Mesenchymal stem cell (in vitro differentiated cells and primary cell): ENCODE results near the gene DRC3.
"Not testable (repeated sequence)": the region's sequence is repeated elsewhere in the genome, so short reads cannot be mapped to it uniquely, and the experiment has no call there.

Source experiments
- DNase-seq: peaks from one replicate; pipeline ENCODE4 v3.0.0-alpha.2; 2013
- H2AFZ ChIP-seq: one replicate; pipeline ENCODE4 v1.6.1; 2013; ENCODE audit warnings: low read depth, mild to moderate bottlenecking, control low read depth, inconsistent platforms, low read length, moderate library complexity
- H2AK5ac ChIP-seq: 2 replicates; pipeline ENCODE4 v1.6.1; 2013; ENCODE audit warnings: low read length, moderate library complexity, mild to moderate bottlenecking, inconsistent platforms; ENCODE audit not compliant: severe bottlenecking
- H2BK120ac ChIP-seq: one replicate; pipeline ENCODE4 v1.6.1; 2013; ENCODE audit warnings: low read depth, mild to moderate bottlenecking, inconsistent platforms, low read length, moderate library complexity
- H2BK12ac ChIP-seq, 2 experiments: one replicate each; pipeline ENCODE4 v1.6.1; 2013; ENCODE audit warnings: inconsistent platforms in 2 of 2, low read length in 2 of 2, mild to moderate bottlenecking in 2 of 2, moderate library complexity in 2 of 2, control low read depth in 1 of 2
- H2BK15ac ChIP-seq: one replicate; pipeline ENCODE4 v1.6.1; 2013; ENCODE audit warnings: mild to moderate bottlenecking, low read depth, inconsistent platforms; ENCODE audit not compliant: poor library complexity, severe bottlenecking
- H2BK5ac ChIP-seq: 2 replicates; pipeline ENCODE4 v1.6.1; 2013; ENCODE audit warnings: low read depth, mild to moderate bottlenecking, low read length, control low read depth, inconsistent platforms; ENCODE audit not compliant: poor library complexity, severe bottlenecking
- H3K14ac ChIP-seq, 2 experiments: one replicate each; pipeline ENCODE4 v1.6.1; 2013; ENCODE audit warnings: inconsistent platforms in 2 of 2, low read length in 2 of 2, control low read depth in 1 of 2, mild to moderate bottlenecking in 1 of 2, moderate library complexity in 1 of 2
- H3K18ac ChIP-seq, 2 experiments: one replicate each; pipeline ENCODE4 v1.6.1; 2013; ENCODE audit warnings: inconsistent platforms in 2 of 2, low read length in 2 of 2, control low read depth in 1 of 2, low read depth in 1 of 2, mild to moderate bottlenecking in 1 of 2
- H3K23ac ChIP-seq, 2 experiments: one replicate each; pipeline ENCODE4 v1.6.1; 2013; ENCODE audit warnings: inconsistent platforms in 2 of 2, low read length in 2 of 2, mild to moderate bottlenecking in 2 of 2, moderate library complexity in 2 of 2, control low read depth in 1 of 2
- H3K27ac ChIP-seq: 2 replicates; pipeline ENCODE4 v1.5.1; 2013; ENCODE audit warnings: mild to moderate bottlenecking, moderate library complexity, low read length, control low read depth, inconsistent platforms; ENCODE audit not compliant: poor library complexity, severe bottlenecking
- H3K27me3 ChIP-seq, 2 experiments: 2 replicates each; pipeline versions ENCODE4 v1.6.1 to v1.7.0; 2013; ENCODE audit warnings: low read length in 2 of 2, mild to moderate bottlenecking in 2 of 2, moderate library complexity in 2 of 2, control low read depth in 1 of 2, inconsistent platforms in 1 of 2; ENCODE audit not compliant: control insufficient read depth in 1 of 2, insufficient read depth in 1 of 2
- H3K36me3 ChIP-seq, 2 experiments: 2 replicates each; pipeline versions ENCODE4 v1.6.1 to v1.7.0; 2013; ENCODE audit warnings: low read length in 2 of 2, control low read depth in 1 of 2, inconsistent platforms in 1 of 2, low read depth in 1 of 2, mild to moderate bottlenecking in 1 of 2; ENCODE audit not compliant: insufficient read depth in 2 of 2, control insufficient read depth in 1 of 2
- H3K4ac ChIP-seq, 2 experiments: one replicate each; pipeline ENCODE4 v1.6.1; 2013; ENCODE audit warnings: inconsistent platforms in 2 of 2, low read length in 2 of 2, mild to moderate bottlenecking in 2 of 2, moderate library complexity in 2 of 2, control low read depth in 1 of 2, low read depth in 1 of 2
- H3K4me1 ChIP-seq: 2 replicates; pipeline ENCODE4 v1.6.1; 2013; ENCODE audit warnings: low read depth, low read length, control low read depth; ENCODE audit not compliant: control insufficient read depth, insufficient read depth
- H3K4me2 ChIP-seq: 2 replicates; pipeline ENCODE4 v1.6.1; 2013; ENCODE audit warnings: low read length, mild to moderate bottlenecking, inconsistent platforms; ENCODE audit not compliant: poor library complexity, severe bottlenecking
- H3K4me3 ChIP-seq, 2 experiments: 2 replicates each; pipeline versions ENCODE4 v1.5.1 to v1.7.0; 2013; ENCODE audit warnings: low read length in 2 of 2, mild to moderate bottlenecking in 2 of 2, control low read depth in 1 of 2, low read depth in 1 of 2; ENCODE audit not compliant: insufficient read depth in 1 of 2
- H3K79me1 ChIP-seq: replicated peaks from 2 replicates; pipeline ENCODE4 v1.6.1; 2013; ENCODE audit warnings: mild to moderate bottlenecking, control low read depth, low read length, inconsistent platforms; ENCODE audit not compliant: poor library complexity, severe bottlenecking
- H3K9ac ChIP-seq: 2 replicates; pipeline ENCODE4 v1.7.0; 2013; ENCODE audit warnings: mild to moderate bottlenecking, low read length, moderate library complexity
- H3K9me3 ChIP-seq: 2 replicates; pipeline ENCODE4 v1.7.0; 2013; ENCODE audit warnings: mild to moderate bottlenecking, low read length; ENCODE audit not compliant: control insufficient read depth
- H4K8ac ChIP-seq: one replicate; pipeline ENCODE4 v1.6.1; 2013; ENCODE audit warnings: inconsistent platforms, mild to moderate bottlenecking, low read length, moderate library complexity
- H4K91ac ChIP-seq: one replicate; pipeline ENCODE4 v1.6.1; 2013; ENCODE audit warnings: mild to moderate bottlenecking, low read length, inconsistent platforms
- WGBS: methylation state at CpG from one replicate; pipeline ENCODE4 v1.1.7; 2013; ENCODE audit warnings: mixed read lengths; 5-methylcytosine and 5-hydroxymethylcytosine counted together

Gene DRC3

DNA sequence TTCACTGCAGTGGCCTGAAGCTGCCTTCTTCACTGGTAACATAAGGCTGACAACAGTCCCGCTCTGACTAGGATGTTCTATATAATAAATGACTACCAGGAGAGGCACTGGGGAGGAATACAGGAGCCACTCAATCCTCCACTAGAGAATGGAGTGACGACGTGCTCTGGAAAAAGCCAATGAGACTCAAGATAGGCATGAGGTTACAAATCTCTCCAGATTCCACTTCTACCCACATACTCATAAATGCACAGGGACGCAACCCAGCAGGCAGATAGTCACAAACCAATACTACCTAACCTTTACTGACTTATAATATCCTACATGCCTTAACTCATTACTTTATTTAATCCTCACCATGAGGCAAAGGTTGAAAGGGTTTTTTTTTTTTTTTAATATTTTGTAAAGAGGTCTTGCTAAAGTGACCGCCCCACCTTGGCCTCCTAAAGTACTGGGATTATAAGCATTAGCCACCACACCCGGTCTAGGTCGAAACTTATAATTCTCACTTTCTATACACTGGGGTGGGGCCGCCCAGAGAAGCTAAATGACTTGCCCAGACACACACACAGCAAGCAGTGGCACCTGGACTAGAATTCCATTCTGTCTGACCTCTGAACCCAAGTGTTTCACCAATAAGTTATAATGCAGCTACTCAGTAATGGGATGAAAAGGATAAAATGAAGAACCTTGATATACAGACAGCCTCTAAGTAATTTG lies 34.1 kb upstream of the DRC3 start:
- no peak overlapping the region for H3K4ac ChIP-seq
- H3K18ac ChIP-seq: peak overlapping the region in 1 of 2 experiments; percentile 70
- 95% methylated on average over 7 of the region's 8 CpGs for WGBS
- H3K4me2 ChIP-seq: no peak overlapping the region
- H3K9me3 ChIP-seq: no peaks in the 10 kb centered on the region
- H3K4me3 ChIP-seq: no peak overlapping the region
- no peak overlapping the region for H2AFZ ChIP-seq
- H4K8ac ChIP-seq: peak overlapping the region; percentile 19
- peak overlapping the region; percentile 1 to 40 for H2BK12ac ChIP-seq
- no peaks in the 10 kb centered on the region for H3K27me3 ChIP-seq
- no peak overlapping the region for H2BK5ac ChIP-seq
- no peak overlapping the region for H2BK15ac ChIP-seq
- H3K4me1 ChIP-seq: peaks cover 30% of the 10 kb centered on the region
- H3K14ac ChIP-seq: peak overlapping the region in 1 of 2 experiments; percentile 87
- peak overlapping the region; percentile 75 for H4K91ac ChIP-seq
- H3K9ac ChIP-seq: no peak overlapping the region
- peaks cover 23% of the 10 kb centered on the region for H3K79me1 ChIP-seq
- H2AK5ac ChIP-seq: peak overlapping the region; percentile 66
- H2BK120ac ChIP-seq: no peak overlapping the region
- no peak for DNase-seq
- no peak overlapping the region for H3K27ac ChIP-seq
- H3K36me3 ChIP-seq: no peaks in the 10 kb centered on the region
- H3K23ac ChIP-seq: no peak overlapping the region

DNA sequence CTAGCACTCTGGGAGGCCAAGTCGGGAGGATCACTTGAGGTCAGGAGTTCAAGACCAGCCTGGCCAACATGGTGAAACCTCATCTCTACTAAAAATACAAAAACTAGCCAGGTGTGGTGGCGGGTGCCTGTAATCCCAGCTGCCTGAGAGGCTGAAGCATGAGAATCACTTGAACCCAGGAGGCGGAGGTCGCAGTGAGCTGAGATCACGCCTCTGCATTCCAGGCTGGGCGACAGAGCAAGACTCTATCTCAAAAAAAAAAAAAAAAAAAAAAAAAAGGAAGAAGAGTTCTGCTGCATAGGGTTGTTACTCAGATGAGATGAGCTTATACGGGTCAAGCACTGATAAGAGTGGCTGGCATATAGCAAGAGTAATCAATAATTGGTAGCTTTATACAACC lies 32.7 kb upstream of the DRC3 start:
- not testable (repeated sequence) for H3K14ac ChIP-seq, H3K4me2 ChIP-seq, H4K91ac ChIP-seq, H2AFZ ChIP-seq, H2AK5ac ChIP-seq, H3K18ac ChIP-seq, H3K23ac ChIP-seq, H2BK12ac ChIP-seq, H2BK120ac ChIP-seq, DNase-seq, H4K8ac ChIP-seq, H3K9ac ChIP-seq, H2BK15ac ChIP-seq, H3K9me3 ChIP-seq, H3K4me3 ChIP-seq, H3K36me3 ChIP-seq, H2BK5ac ChIP-seq, H3K4ac ChIP-seq, H3K27me3 ChIP-seq
- H3K27ac ChIP-seq: peak overlapping the region; percentile 69
- WGBS: 98% methylated on average over 4 of the region's 7 CpGs
- H3K79me1 ChIP-seq: peaks cover 27% of the 10 kb centered on the region
- H3K4me1 ChIP-seq: peaks cover 39% of the 10 kb centered on the region

DNA sequence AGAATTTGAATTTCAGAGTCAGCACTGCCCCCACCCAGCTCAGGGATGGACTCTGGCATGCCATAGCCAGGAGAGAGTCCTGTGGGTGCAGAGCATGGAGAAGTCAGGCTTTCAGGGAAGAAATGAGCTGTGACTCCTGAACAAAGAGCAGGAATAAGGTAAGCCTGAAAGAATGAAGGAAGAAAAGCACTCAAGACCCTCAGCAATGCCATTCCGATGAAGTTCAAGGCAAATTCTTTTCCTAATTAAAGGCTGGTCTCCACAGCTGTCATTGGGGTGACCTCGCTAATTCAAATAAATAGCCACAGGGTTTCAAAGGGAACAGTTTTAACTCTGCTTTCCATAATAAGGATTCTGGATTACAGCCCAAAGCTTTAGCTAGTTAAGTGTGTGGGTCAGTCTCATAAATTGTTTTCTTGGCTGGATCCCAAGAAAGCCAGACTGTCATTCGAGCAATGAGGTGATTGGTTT lies 32.2 kb upstream of the DRC3 start:
- DNase-seq: peak; percentile 48
- Histone ChIP-seq H4K91ac (no peak overlapping the region), H3K4me2 (no peak overlapping the region), H2BK120ac (no peak overlapping the region), H3K4ac (peak overlapping the region in 1 of 2 experiments; percentile 44), H2AK5ac (peak overlapping the region; percentile 55), H3K79me1 (peaks cover 27% of the 10 kb centered on the region), H3K23ac (no peak overlapping the region), H2BK5ac (no peak overlapping the region), H3K9me3 (no peaks in the 10 kb centered on the region), H3K4me1 (peaks cover 37% of the 10 kb centered on the region), H3K27ac (peak overlapping the region; percentile 69), H3K36me3 (no peaks in the 10 kb centered on the region), H2BK12ac (peak overlapping the region in 1 of 2 experiments; percentile 72), H3K18ac (no peak overlapping the region), H4K8ac (no peak overlapping the region), H3K4me3 (no peak overlapping the region), H3K27me3 (no peaks in the 10 kb centered on the region), H3K9ac (no peak overlapping the region), H3K14ac (no peak overlapping the region), H2AFZ (no peak overlapping the region), H2BK15ac (no peak overlapping the region)
- WGBS: 30% methylated on average over 2 of the region's 3 CpGs

DNA sequence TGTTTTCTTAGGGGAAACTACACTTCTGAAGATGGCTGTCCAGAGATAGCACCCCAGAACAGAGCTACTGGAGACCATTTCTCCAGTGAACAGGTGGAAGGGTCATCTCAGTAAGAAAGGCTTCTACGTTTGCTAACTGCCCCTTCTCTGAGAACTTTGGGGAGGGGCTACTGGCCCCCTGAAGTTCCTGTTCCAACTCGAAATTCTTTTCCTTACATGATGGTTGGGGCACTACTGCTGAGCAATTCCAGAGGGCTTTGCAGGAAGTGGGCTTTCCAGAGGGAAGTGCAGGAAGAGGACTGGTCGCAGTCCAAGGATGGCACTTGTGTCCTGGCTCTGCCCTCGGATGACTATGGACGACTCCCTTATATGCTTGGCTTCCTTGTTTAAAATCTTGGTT lies 31.6 kb upstream of the DRC3 start:
- Histone ChIP-seq H3K14ac (no peak overlapping the region), H4K8ac (no peak overlapping the region), H3K4me2 (no peak overlapping the region), H2BK15ac (no peak overlapping the region), H3K4me1 (peaks cover 33% of the 10 kb centered on the region), H3K36me3 (no peaks in the 10 kb centered on the region), H2BK12ac (no peak overlapping the region), H3K4me3 (no peak overlapping the region), H4K91ac (no peak overlapping the region), H2AK5ac (peak overlapping the region; percentile 81), H3K27ac (peak overlapping the region; percentile 69), H2AFZ (no peak overlapping the region), H3K9ac (no peak overlapping the region), H2BK5ac (no peak overlapping the region), H3K23ac (no peak overlapping the region), H3K9me3 (no peaks in the 10 kb centered on the region), H3K4ac (peak overlapping the region in 1 of 2 experiments; percentile 4), H3K79me1 (peaks cover 27% of the 10 kb centered on the region), H2BK120ac (no peak overlapping the region), H3K18ac (no peak overlapping the region), H3K27me3 (no peaks in the 10 kb centered on the region)
- DNase-seq: no peak
- WGBS: 50% methylated on average over 4 of the region's 5 CpGs
